ENCODE data around the gene METTL24.
A peak's percentile ranks its signal among the peaks of the same experiment; 100 is the strongest.

METTL24 gene

GRCh38 chr6:110331390-110331789 is 26.8 kb downstream of the METTL24 start:
- Mint-ChIP-seq H3K27me3 (ENCODE audit: low read depth, poor library complexity) (no peaks in the 10 kb centered on the region), H3K9me3 (no peaks in the 10 kb centered on the region), H3K27ac (peak overlapping the region; percentile 95), H3K4me1 (peaks cover 80% of the 10 kb centered on the region), H3K36me3 (ENCODE audit: low read depth) (no peaks in the 10 kb centered on the region), H3K4me3 (peak overlapping the region; percentile 54)
- TF ChIP-seq CTCF (IDR thresholded peaks at IDR 0.05), result no peak
- no peak for DNase-seq

GRCh38 chr6:110329714-110330436 is 28.3 kb downstream of the METTL24 start:
- Mint-ChIP-seq H3K36me3 (ENCODE audit: low read depth) (no peaks in the 10 kb centered on the region), H3K27me3 (ENCODE audit: low read depth, poor library complexity) (no peaks in the 10 kb centered on the region), H3K4me3 (peak overlapping the region; percentile 62), H3K9me3 (no peaks in the 10 kb centered on the region), H3K4me1 (peaks cover 92% of the 10 kb centered on the region), H3K27ac (peak overlapping the region; percentile 96)
- DNase-seq, result peak; percentile 33
- TF ChIP-seq CTCF (IDR thresholded peaks at IDR 0.05), result no peak

GRCh38 chr6:110329348-110329713 is 28.8 kb downstream of the METTL24 start:
- no peak for TF ChIP-seq CTCF (IDR thresholded peaks at IDR 0.05)
- Mint-ChIP-seq H3K4me3 (peak overlapping the region; percentile 62), H3K9me3 (no peaks in the 10 kb centered on the region), H3K36me3 (ENCODE audit: low read depth) (no peaks in the 10 kb centered on the region), H3K4me1 (peaks cover 92% of the 10 kb centered on the region), H3K27ac (peak overlapping the region; percentile 96), H3K27me3 (ENCODE audit: low read depth, poor library complexity) (no peaks in the 10 kb centered on the region)
- DNase-seq, result no peak

- H3K36me3 Mint-ChIP-seq (ENCODE audit: low read depth), result no peaks in the 10 kb centered on the region
- H3K9me3 Mint-ChIP-seq, result no peaks in the 10 kb centered on the region
- DNase-seq, result no peak
- TF ChIP-seq CTCF (IDR thresholded peaks at IDR 0.05), result no peak
- H3K4me3 Mint-ChIP-seq, result no peak overlapping the region
- H3K27me3 Mint-ChIP-seq (ENCODE audit: low read depth, poor library complexity), result no peaks in the 10 kb centered on the region
- no peak overlapping the region for H3K27ac Mint-ChIP-seq
- H3K4me1 Mint-ChIP-seq, result peaks cover 95% of the 10 kb centered on the region
These were observed 29.9 kb downstream of the METTL24 start for GRCh38 chr6:110328259-110328658.

GRCh38 chr6:110327391-110327790 is 30.8 kb downstream of the METTL24 start:
- H3K4me1 Mint-ChIP-seq, result peaks cover 96% of the 10 kb centered on the region
- H3K27ac Mint-ChIP-seq, result no peak overlapping the region
- H3K4me3 Mint-ChIP-seq, result no peak overlapping the region

More at GRCh38 chr6:110327391-110327790, 30.8 kb downstream of the METTL24 start:
- no peak for DNase-seq
- Mint-ChIP-seq H3K36me3 (ENCODE audit: low read depth) (no peaks in the 10 kb centered on the region), H3K27me3 (ENCODE audit: low read depth, poor library complexity) (no peaks in the 10 kb centered on the region), H3K9me3 (no peaks in the 10 kb centered on the region)
- no peak for TF ChIP-seq CTCF (IDR thresholded peaks at IDR 0.05)
